Omental fat pad (tissue), 4 donors: Measurements from ENCODE around the gene MORN3. TPM values are rescaled to one million over a fixed set of nuclear protein-coding genes. Genes with fewer than 3 reads are reported as not detected.
"Not testable (repeated sequence)": the region's sequence is repeated elsewhere in the genome, so short reads cannot be mapped to it uniquely, and the experiment has no call there.

ENCODE experiments used
- ATAC-seq: fragments of 150-250 bp; one replicate; pipeline ENCODE4 v1.9.1; 2016; ENCODE audit warnings: mild to moderate bottlenecking, moderate library complexity; ENCODE audit not compliant: low FRiP score
- DNase-seq: peaks from one replicate; pipeline ENCODE4 v3.0.0-alpha.2; 2019; ENCODE audit warnings: low spot score
- CTCF ChIP-seq, 3 donors: fragments of 450-650 bp; IDR thresholded peaks; one replicate each; pipeline ENCODE4 v1.5.1; 2016 to 2017; ENCODE audit warnings: antibody characterized with exemption in 3 of 3, mild to moderate bottlenecking in 3 of 3, moderate library complexity in 2 of 3
- total RNA-seq, 4 donors: library from RNA; depleted of rRNA; stranded (reverse); fragments of >200 nt; gene quantifications; one replicate each; pipeline ENCODE4 v1.1.0, GENCODE V29; 2016

MORN3 gene
- total RNA-seq, 4 donors from 2014 or later: 0.19 TPM; not detected in 3

- DNase-seq: no peak
- no peak for TF ChIP-seq CTCF (IDR thresholded peaks at IDR 0.05)
- ATAC-seq: no peak
Observed at GRCh38 chr12:121649322-121649721, 20.1 kb downstream of the MORN3 start.

GRCh38 chr12:121648458-121649028, 20.9 kb downstream of the MORN3 start:
- DNase-seq (no peak), ATAC-seq (no peak)
- no peak for TF ChIP-seq CTCF (IDR thresholded peaks at IDR 0.05)

- no peak for DNase-seq
Observed at GRCh38 chr12:121641343-121641630, 28.2 kb downstream of the MORN3 start.

GRCh38 chr12:121638298-121639202, 30.9 kb downstream of the MORN3 start:
- DNase-seq: no peak
- TF ChIP-seq CTCF (IDR thresholded peaks at IDR 0.05): no peak
- ATAC-seq: peak; percentile 38

More at GRCh38 chr12:121641343-121641630, 28.2 kb downstream of the MORN3 start:
- TF ChIP-seq CTCF (IDR thresholded peaks at IDR 0.05): no peak
- no peak for ATAC-seq

- DNase-seq: no peak
- no peak for TF ChIP-seq CTCF (IDR thresholded peaks at IDR 0.05)
- ATAC-seq: no peak
Observed at GRCh38 chr12:121637231-121637914, 32.1 kb downstream of the MORN3 start.

- DNase-seq (no peak), ATAC-seq (no peak)
- no peak for TF ChIP-seq CTCF (IDR thresholded peaks at IDR 0.05)
Observed at GRCh38 chr12:121634836-121635235, 34.6 kb downstream of the MORN3 start.

GRCh38 chr12:121633833-121634196, 35.6 kb downstream of the MORN3 start:
- not testable (repeated sequence) for DNase-seq, ATAC-seq
